NOMO-1 treated with dmso at 0.1 percent for 144 hours (cell line): ENCODE data around the gene AIP.
"Not testable (repeated sequence)": the region's sequence is repeated elsewhere in the genome, so short reads cannot be mapped to it uniquely, and the experiment has no call there.

Source experiments
- DNase-seq: peaks from one replicate; lab custom pipeline; 2025; ENCODE audit not compliant: unreplicated experiment; lab: John Stamatoyannopoulos, UW

Gene AIP

DNA sequence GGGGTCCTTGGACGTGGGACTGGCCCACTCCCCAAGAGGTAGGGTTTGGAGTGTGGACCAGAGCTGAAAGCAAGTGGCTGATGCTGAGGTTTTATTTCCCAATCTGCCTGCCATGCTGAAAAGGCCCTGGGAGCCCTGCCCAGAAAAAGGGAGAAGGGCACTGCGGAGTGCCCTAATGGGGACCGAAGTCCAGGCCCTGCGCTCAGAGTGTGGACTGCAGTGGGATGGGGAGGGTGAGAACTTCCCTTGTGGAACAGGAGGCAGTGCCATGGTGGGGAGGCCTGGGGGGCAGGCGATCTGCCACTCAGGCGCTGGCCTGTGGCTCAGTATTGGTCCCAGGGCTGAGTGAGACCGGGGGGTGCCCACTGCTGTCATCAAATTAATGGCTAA lies 34.6 kb upstream of the AIP start:
- no peak for DNase-seq

- DNase-seq: peak; percentile 20
Measured at GRCh38 chr11:67449116-67449844, 33.5 kb upstream of the AIP start.

DNA sequence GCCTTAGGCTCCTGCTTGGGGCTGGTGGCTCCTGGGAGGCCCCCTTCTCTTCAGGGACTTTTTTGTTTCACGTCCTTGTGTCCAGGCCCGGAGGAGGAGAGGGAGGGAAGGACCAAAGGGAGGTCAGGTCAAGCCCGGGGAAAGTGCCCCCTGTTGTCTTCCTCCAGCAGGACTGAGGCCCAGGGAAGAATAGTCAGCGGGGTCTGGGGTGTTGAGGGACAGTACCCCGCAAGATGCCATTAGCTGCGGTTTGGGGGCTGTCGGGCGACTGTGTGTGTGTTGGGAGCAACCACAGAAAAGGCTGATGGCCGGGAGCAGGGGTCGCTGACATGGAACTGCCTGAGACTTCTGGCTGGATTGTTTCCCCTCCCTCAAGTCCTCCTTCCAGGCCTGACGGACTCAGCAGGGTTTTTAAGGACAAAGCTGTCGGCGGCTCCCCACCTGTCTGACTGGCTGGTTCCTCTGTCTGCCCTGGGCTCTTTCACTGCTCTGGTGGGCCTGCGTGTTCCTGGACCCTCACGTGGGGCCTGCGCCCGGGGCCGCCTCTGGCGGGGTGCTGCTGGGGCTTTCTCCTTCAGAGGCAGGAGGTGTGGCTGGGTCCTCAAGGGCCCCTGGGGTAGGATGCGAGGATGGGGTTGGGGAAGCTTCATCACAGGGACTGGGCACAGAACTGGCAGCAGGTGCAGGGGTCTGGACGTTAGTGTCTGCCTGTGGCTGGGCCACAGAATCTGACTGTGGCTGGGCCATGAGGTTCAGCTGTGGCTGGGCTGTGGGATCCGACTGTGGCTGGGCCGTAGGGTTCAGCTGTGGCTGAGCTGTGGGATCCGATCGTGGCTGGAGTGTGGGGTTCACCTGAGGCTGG lies 31.8 kb upstream of the AIP start:
- no peak for DNase-seq

DNA sequence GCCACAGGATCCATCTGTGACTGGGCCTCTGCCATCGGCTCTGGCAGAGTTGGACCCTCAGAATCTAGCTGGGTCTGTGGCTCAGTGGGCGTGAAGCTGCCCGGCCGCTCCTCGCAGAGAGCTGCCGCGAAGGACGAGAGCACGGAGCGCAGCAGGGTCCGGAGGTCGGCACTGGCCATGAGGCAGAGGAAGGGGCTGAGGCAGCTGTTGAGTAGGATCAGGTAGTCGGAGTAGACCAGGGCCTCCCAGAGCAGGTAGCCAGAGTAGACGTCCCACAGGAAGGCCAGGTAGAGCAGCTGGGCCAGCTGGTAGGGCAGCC lies 31.2 kb upstream of the AIP start:
- no peak for DNase-seq

DNA sequence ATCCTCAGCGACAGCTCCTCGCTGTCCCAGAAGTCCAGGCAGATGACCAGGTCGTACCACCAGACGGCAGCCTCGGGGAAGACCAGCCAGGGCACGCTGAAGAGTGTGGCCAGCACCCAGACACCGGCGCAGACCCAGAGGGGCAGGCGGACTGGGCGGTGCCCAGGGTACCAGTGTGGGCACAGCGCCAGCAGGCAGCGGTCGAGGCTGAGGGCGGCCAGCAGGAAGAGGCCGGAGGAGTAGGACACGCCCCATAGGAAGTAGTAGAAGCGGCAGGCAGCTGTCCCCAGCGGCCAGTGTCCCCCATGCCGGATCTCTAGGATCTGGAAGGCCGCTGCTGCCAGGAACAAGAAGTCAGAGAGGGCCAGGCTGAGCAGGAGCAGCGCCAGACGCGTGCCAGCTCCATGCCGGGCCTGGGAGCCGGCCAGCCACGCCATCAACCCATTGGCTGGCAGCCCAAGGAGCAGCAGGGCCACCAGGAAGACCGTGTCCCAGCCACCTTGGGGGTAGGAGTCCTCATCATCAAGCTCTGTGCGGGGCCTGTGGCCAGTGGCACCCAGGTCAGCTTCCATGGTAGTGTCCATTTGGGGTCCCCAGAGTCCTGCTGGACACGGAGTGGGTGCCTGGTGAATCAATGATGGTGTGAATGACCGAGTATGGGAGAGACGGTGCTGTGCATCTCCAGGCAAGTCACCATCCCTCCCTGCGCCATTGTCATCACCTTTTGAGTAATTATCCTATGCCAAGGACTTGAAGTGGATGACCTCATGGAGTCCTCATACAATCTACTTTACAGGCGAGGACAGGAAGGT lies 30.5 kb upstream of the AIP start, which contains the start of gene GPR152:
GPR152 (minus strand) TSS at position 589 of the 812 bp plus-strand sequence; CDS start at position 584, 5 bp downstream.
- no peak for DNase-seq

DNA sequence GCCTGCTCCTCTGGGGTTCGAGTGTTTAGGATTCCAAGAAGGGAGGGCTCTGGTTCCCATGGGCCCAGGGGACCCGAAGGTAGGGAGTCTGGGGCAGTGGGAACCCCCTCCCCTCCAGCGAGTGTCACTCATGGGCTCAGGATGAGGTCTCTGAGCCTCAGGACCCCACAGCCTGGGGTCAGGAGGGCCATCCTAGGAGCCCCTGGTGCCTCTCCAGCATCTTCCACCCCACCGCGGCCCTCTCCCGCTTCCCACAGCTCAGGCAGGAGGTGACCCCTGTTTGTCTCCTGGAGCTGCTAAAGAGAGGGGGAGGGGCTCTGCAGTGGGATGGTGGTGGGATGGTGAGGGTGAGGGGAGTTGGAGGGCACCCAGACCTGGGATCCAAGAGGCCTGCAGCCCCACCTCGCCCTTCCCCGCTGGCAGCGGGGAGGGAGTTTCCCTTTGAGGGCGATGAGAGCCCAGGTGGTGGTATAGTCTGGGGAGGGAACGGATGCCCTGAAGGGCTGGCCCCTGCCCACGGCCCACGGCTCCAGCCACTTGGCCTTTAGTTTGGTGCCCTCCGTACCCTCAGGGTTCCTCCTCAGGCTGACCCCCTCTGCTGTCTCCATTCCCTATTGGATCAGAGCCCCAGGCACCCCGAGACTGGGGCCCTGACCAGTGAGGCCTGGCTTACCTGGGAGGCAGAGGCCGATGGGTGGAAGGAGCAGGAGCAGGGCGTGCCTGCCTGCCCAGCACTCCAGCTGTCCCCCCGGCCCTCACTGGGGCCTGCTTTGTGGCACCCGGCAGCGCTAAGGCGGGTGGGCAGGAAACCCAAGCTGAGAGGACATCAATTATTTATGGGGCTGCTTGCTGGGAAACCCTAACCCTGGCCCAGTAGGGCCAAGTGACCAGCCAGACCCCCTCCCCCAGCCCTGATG lies 28.8 kb upstream of the AIP start:
- no peak for DNase-seq

DNA sequence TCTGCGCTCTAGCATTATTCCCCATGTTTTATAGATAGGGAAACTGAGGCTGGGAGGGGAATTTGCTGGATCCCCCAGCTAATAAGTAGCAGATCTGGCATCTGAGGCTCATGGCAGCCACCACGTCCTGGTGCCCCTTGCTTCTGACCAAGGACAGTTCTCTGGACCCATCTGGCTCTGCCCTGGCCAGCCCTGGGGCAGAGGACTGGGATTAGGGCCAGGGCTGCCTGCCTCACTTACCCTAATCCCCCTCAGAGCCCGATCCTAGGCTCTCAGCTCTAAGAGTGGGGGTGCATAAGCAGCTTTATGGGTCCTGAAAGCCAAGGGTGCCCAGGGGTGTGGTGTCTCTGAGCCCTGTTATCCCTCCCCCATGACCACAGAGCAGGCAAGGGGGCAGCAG lies 27.8 kb upstream of the AIP start, which contains the start of gene CABP4:
CABP4 (plus strand) TSS at position 301 of the 400 bp plus-strand sequence; CDS start at position 371, 70 bp downstream.
- DNase-seq: no peak

GRCh38 chr11:67456068-67456705 lies 26.6 kb upstream of the AIP start:
- no peak for DNase-seq

DNA sequence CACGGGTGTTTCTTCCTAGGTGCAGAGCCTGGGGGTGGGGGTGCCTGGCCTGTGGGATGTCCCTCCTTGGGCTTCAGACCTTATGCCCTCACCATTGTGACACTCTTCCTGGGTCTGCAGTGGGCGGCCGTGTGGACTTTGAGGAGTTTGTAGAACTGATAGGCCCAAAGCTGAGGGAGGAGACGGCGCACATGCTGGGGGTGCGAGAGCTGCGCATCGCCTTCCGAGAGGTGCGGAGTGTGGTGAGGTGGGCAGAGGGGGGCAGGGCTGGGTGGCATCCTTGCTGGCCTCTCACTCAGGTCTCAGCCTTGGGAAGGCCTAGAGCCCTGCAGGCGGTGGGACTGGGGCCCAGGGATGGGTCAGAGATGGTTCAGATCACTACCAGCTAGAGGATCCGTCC lies 25.4 kb upstream of the AIP start:
- no peak for DNase-seq

GRCh38 chr11:67458266-67458665 lies 24.6 kb upstream of the AIP start:
- no peak for DNase-seq

GRCh38 chr11:67463186-67463585 lies 19.6 kb upstream of the AIP start:
- no peak for DNase-seq

DNA sequence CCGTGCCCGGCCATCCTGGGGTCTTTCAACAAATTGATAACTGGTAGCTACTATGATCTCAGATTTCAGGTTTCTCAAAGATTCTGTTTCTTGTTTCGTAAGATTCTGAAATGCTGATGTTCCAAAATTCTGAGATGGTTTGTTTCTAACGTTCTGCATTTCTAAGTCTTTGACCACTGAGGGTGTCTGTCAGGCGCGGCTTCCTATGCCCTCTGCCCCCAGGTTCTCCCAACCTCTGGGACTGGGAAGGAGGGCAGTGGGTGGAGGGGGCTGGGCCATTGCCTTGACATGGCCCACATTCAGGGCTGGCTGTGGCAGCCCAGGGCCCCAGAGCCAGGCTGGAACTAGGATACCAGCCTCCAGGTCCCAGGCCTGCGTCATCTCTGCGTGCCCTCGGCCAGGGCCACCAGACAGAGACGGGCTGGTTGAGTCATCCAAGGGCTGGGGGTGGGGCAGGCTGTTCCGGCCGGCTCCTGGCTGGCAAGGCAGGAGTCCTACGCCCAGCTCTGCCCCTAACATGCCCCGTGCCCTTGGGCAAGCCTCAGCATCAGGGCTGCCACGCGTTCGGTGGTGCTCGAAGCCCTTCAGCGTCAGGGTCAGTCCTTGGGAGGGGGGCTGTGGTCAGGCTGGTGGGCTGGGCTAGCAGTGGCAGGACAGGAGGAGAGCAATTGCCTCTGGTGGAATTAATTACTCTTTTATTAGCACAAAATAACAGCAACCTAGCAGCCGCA lies 19.0 kb upstream of the AIP start:
- peak; percentile 79 for DNase-seq

GRCh38 chr11:67464411-67465188 lies 18.2 kb upstream of the AIP start:
- peak; percentile 95 for DNase-seq

GRCh38 chr11:67465189-67465510 lies 17.7 kb upstream of the AIP start:
- no peak for DNase-seq

DNA sequence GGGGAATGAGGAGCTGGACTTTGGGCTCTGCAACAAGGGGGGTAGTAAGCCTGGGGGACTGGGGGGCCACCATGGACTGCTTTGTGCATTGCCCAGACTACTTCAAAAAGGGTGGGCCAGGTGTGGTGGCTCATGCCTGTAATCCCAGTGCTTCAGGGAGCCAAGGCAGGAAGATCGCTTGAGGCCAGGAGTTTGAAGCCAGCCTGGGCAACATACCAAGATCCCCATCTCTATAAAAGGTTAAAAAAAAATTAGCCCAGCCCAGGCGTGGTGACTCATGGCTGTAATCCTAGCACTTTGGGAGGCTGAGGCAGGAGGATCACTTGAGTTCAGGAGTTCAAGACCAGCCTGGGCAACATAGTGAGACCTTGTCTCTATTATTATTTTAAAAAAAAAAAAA lies 17.3 kb upstream of the AIP start:
- not testable (repeated sequence) for DNase-seq

GRCh38 chr11:67466367-67466766 lies 16.5 kb upstream of the AIP start:
- no peak for DNase-seq

DNA sequence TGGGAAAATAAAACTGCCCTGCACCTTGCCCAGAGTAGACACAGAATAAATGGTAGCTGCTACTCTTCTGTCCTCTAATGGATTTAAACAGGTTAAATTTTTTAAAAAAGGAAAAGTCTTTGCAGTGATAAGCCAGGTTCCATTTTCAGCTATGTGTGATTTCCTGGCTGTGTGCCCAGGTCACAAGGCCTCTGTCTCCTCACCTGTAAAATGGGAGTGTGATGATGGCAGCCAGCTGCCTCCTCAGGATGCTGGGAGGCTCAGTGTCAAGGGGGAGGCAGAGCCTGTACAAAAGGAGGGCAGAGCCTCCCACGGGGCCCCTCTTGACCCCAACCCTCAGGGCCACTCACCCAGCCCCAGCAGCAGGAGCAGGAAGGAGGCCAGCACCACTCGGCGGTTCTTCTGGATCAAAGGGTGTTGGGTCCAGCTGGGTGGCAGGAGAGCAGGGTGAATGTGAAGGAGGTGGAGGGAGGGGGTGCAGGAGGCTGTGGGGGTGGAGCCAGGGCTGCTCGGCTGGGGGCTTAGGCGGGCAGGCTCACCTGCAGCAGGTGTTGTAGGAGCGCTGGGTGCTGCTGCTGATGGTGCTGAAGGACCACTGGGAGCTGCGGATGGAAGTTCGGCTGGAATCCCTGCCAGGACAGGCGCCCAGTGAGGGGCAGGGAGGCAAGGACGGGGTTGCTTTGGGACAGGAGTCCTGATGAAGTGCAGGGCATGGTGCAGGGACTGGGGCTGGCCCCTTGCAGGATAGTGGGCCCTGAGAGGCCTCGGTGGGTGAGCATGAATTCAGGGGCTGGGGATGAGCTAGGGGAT lies 15.7 kb upstream of the AIP start:
- no peak for DNase-seq

- DNase-seq: no peak
Measured at GRCh38 chr11:67468056-67468455, 14.8 kb upstream of the AIP start.
